ENCODE data around the gene NT5C3A.

GRCh38 chr7:33062023-33062781 is at the start of gene NT5C3A:
- TF ChIP-seq, protein P1, sequence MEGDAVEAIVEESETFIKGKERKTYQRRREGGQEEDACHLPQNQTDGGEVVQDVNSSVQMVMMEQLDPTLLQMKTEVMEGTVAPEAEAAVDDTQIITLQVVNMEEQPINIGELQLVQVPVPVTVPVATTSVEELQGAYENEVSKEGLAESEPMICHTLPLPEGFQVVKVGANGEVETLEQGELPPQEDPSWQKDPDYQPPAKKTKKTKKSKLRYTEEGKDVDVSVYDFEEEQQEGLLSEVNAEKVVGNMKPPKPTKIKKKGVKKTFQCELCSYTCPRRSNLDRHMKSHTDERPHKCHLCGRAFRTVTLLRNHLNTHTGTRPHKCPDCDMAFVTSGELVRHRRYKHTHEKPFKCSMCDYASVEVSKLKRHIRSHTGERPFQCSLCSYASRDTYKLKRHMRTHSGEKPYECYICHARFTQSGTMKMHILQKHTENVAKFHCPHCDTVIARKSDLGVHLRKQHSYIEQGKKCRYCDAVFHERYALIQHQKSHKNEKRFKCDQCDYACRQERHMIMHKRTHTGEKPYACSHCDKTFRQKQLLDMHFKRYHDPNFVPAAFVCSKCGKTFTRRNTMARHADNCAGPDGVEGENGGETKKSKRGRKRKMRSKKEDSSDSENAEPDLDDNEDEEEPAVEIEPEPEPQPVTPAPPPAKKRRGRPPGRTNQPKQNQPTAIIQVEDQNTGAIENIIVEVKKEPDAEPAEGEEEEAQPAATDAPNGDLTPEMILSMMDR (conservative IDR thresholded peaks at IDR 0.05; ENCODE audit: low read length), result no peak
- no peak for TF ChIP-seq EZH2phosphoT487 (IDR thresholded peaks at IDR 0.05; ENCODE audit: borderline replicate concordance)
